Measurements from ENCODE around the gene TAS2R20. TPM values are rescaled to one million over a fixed set of nuclear protein-coding genes. Genes with fewer than 3 reads are reported as not detected.
"Not testable (repeated sequence)": the region's sequence is repeated elsewhere in the genome, so short reads cannot be mapped to it uniquely, and the experiment has no call there.

The TAS2R20 gene, protein sequence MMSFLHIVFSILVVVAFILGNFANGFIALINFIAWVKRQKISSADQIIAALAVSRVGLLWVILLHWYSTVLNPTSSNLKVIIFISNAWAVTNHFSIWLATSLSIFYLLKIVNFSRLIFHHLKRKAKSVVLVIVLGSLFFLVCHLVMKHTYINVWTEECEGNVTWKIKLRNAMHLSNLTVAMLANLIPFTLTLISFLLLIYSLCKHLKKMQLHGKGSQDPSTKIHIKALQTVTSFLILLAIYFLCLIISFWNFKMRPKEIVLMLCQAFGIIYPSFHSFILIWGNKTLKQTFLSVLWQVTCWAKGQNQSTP
- 0.05 and 0.67 TPM in 2 replicates for total RNA-seq (2014; rRNA removed; shearing (Covaris generic))
- polyA plus RNA-seq (2015; cell fraction: cytosol; rRNA removed), result not detected in 2 replicates
- polyA plus RNA-seq (2015; cell fraction: nucleus; rRNA removed), result 2.8 and 3.1 TPM in 2 replicates

DNA sequence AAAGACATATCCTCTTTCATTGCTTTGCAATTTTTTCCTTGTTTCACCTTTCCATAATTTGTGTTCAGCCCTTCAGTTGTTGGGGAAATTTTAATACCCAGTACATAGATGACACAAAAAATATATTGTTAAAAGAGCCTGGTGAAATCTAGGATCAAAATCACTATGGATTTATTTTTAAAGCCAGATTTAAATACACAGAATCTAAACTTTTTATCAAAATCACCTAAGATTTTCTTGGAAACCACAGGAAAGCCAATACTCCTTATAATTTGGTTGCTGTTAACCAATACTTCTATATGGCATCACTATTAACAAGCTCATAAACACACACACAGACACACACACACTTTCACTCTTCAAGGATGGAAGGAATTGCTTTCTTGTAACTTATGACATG, at the start of gene TAS2R20:
TSS of gene TAS2R20 (minus strand) at position 101 of the 400 bp plus-strand sequence. CDS start 429 bp downstream, outside the sequence.
- DNase-seq (ENCODE audit: low read depth), result no peak

DNA sequence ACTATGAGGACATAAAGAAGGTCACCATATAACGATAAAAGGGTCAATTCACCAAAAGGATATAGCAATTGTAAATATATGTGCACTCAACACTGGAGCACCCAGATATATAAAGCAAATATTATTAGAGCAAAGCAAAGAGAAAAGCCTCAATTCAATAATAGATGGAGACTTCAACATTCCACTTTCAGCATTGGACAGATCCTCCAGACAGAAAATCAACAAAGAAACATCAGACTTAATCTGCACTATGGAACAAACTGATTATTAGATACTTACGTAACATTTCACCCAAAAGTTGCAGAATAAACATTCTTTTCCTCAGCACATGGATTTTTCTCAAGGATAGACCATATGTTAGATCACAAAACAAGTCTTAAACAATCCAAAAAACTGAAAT, 43.3 kb upstream of the TAS2R20 start:
- DNase-seq (ENCODE audit: low read depth), result not testable (repeated sequence)

DNA sequence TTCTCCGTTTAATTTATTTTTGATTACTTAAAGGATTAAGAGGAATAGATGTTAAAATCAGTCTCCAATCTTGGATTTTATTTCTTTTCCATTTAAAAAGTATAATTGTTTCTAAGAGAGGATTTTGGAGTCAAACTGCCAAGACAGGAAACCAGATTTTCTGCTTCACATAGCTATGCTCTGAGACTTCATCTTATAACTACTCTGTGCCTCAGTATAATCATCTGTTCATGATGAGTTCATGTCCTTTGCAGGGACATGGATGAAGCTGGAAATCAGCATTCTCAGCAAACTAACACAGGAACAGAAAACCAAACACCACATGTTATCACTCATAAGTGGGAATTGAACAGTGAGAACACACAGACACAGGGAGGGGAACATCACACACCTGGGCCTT, 42.1 kb upstream of the TAS2R20 start:
- DNase-seq (ENCODE audit: low read depth), result no peak

DNA sequence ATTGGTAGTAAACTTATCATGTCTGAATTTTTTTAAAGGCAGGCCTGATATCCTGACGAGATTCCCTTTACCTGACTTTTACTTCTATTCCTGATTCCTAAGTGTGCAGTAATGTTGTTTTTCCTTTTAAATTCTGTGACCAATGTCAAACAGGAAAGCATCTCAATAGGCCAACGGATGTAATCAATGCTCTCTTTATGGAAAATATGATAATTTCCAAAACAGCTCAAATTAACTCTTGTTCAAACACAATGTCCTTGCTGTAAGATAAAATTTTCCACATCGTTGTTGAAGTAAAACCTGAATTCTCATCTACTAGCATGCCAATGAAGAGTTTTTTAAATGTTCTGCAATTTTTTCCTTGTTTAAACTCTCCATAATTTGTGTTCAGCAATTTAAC, 41.1 kb upstream of the TAS2R20 start:
- no peak for DNase-seq (ENCODE audit: low read depth)

DNA sequence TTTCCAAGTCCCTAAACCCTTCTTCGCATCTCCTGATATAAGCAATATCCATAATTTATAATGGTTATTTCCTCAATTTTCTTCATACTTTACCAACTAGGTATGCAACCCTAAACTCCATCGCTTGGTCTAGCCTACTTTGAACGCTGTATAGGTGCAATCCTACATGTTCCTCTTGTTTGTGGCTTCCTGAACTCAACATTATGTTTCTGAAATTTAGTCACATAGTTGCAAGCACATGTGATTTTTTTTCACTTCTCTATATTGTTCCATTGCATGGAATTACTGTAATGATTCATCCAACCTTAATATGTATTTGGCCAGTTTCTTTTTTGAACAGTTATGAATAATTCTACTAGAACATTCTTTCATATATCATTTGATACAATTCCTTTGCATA, 35.9 kb upstream of the TAS2R20 start:
- DNase-seq (ENCODE audit: low read depth), result not testable (repeated sequence)

DNA sequence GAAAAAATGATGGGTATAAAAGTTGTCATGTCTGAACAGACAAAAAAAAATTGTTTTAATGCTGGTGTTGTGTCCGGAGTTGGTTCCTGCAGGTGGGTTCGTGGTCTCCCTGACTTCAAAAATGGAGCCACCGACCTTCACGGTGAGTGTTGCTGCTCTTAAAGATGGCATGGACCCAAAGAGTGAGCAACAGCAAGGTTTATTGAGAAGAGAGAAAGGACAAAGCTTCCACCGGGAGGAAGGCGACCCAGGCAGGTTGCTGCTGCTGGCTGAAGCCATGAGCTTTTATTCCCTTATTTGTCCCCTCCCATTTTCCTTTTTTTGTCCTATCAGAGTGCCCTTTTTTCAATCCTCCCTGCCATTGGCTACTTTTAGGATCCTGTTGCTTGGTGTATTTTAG, 33.2 kb upstream of the TAS2R20 start, which contains the start of gene TAS2R31:
TSS of gene TAS2R31 (minus strand) at position 101 of the 400 bp plus-strand sequence. CDS start at position 29, 72 bp downstream.
- DNase-seq (ENCODE audit: low read depth), result no peak

DNA sequence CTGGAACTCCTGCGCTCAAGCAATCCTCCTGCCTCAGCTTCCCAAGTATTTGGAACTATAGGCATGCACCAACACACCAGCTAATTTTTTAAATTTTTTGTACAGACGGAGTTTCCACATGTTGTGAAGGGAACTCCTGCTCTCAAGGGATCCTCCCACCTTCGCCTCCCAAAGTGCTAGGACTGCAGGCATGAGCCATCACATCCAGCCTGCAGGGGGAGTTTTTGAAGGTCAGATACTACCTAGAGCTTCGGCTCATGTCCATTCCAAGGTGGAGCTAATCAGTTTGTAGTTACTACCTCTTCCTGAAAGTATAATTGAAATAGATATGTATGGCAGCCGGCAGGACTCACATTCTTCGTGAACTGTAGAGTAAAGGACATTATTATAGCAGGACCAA, 28.0 kb upstream of the TAS2R20 start:
- no peak for DNase-seq (ENCODE audit: low read depth)

DNA sequence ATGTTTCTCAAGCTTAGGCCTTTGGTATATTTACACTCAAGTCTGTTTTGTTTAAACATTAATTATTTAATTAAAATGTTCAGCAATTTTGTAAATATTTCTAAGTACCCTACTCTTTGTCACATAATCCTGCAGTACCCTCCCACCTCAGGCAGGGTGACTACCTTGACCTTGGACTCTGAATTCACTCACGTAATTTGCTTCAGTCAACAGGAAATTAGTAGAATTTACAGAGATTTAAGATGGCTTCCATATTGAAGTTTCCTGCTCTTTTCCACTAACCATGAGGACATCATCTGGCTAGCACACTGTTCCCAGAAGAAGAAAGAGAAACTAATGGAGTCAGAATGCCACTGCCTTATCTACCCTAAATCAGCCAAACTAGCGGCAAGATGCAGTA, 25.3 kb upstream of the TAS2R20 start:
- DNase-seq (ENCODE audit: low read depth), result no peak

DNA sequence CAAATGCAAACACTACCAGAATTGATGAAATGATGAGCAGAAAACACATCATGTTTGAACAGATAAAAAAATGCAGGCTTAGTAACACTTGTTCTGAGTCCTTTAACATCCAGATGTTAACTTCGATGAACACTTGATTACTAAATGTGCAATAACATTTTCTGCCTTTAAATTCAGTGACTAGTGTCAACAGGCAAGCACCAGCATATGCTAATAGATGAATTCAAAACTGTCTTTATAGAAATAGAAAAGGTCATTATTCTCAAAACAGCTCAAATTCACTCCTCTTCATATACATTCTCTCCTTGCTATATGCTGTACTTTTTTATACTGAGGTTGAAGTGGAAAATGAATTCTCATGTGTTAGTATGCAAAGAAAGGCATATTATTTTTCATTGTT, 24.4 kb upstream of the TAS2R20 start, which contains the start of gene TAS2R19:
TSS of gene TAS2R19 (minus strand) at position 101 of the 400 bp plus-strand sequence. CDS start at position 52, 49 bp downstream.
- no peak for DNase-seq (ENCODE audit: low read depth)

DNA sequence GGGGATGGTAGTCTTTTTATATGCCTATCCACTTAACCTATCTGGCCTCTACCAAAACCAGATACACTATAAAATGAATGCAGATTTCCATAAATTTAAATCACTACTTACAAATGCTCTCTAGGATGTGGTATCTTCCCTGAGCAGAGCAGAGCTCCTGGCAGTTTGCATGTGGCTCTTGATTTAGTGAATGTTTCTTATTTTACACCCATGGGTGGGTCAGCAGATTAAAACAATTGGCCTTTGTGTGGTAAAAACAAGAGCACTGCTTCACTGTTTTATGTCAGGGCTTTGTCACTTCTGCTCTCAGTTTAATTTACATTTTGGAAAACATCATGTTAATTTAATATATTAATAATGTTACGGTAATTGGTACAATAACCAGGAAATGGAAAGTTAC, 18.8 kb upstream of the TAS2R20 start:
- no peak for DNase-seq (ENCODE audit: low read depth)

DNA sequence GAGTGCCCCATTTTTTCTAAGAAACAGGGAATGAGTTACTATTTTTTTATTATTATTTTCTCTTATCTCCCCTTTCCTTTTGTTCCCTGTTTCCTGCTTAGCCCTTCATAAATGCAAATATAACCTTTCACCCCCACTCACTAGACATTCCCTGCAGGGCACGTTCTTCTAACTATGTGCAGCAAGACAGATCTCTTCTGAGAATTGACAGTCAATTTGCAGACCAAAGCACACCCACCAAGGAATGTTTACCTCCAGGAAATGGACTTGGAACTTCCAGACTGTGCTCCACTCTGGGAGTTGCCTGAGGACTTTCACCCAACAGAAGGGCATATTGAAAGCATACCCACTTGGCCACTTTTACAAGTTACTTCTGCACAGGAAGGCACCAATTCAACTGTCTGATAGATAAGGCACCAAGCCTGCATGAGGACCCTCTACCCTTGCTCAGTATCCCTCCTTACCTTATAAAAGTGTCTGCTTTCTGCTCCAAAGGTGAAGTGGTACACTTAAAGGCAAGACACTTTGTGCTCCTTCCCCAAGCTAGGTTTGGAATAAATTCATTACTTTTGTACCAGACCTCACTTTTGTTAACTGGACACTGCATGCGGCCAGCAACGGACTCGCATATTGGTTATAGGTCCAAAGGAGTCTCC, 17.8 kb upstream of the TAS2R20 start:
- no peak for DNase-seq (ENCODE audit: low read depth)

DNA sequence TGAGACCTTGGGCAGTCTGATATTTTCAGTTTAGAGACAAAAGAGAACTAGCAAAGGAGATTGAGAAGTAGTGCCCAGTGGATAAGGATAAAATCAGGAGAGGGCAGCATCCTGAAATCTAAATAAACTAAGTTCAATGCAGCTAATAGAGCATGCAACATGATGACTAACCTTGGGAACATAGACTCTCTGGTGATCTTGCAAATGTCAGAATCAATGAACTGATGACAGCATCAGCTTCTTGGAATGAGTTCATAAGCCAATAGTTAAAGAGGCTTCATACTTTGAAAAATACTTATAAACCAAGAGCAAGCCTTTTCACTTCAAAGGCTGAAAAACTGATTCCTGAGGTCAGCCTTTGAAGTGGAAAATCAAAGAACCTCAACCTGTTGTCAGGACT, 16.1 kb upstream of the TAS2R20 start:
- DNase-seq (ENCODE audit: low read depth), result no peak

DNA sequence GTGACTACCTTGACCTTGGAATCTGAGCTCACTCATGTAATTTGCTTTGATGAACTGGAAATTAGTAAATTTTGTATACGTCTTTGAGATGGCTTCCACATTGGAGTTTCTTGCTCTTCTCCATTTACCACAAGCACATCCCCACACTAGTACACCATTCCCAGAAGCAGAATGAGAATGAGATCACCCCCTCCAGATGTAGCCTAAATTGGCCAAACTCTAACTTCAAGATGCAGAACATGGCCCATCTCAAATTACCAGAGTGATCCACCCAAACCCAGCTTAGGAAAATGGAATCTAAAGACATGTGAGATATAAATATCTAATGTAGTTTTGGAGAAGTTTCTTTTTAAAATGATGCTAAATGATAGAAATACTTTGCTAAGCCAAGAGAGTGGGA, 9.5 kb upstream of the TAS2R20 start:
- no peak for DNase-seq (ENCODE audit: low read depth)

DNA sequence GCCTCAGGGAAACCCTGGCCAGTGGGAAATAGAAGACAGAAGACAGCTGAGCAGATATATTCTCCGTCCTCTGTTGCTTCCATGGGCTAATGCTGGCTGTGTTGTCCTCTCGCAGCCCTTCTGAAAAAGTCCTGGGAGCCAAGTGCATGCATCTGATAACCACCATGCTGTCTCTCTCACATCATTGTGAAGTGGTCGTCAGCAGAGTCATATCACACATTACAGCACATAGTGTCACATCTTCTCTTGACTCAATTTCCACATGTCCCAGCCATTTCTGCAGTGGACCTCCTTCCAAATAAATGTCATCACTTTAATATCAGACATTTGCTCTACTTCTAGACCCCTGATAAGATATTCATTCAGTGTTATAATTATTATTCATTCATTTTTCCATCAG, 3.8 kb downstream of the TAS2R20 start:
- DNase-seq (ENCODE audit: low read depth), result no peak

DNA sequence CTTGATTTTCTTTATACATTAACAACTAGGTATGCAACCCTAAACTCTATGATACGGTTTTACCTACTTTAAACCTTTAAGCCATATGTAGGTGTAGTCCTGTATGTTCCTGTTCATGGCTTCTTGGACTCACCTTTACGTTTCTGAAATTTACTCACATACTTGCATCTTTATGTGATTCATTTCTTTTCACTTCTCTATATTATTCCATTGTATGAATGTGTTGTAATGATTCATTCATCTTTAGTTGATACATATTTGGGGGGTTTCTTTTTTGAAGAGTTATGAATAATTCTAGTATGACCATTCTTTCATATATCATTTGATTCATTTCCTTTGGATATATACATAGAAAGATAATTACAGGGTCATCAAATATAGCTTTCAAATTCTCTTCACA, 9.0 kb downstream of the TAS2R20 start:
- no peak for DNase-seq (ENCODE audit: low read depth)

DNA sequence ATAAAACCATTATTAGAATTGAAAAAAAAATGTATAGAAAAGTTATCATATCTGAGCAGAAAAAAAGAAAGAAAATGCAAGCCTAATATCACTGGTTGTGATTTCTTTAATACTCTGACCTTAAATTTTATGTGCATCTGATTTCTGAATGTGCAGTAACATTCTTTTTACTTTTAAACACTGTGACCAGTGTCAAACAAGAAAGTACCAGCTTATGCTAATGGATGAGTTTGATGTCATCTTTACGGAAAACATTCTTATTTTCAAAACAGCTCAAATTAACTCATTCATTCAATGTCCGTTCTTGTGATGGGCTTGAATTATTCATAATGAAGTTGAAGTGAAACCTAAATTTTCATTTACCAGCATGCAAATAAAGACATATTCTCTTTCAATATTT, 11.3 kb downstream of the TAS2R20 start, which contains the start of gene TAS2R50:
TSS of gene TAS2R50 (minus strand) at position 101 of the 400 bp plus-strand sequence. CDS start at position 49, 52 bp downstream.
- DNase-seq (ENCODE audit: low read depth), result no peak

DNA sequence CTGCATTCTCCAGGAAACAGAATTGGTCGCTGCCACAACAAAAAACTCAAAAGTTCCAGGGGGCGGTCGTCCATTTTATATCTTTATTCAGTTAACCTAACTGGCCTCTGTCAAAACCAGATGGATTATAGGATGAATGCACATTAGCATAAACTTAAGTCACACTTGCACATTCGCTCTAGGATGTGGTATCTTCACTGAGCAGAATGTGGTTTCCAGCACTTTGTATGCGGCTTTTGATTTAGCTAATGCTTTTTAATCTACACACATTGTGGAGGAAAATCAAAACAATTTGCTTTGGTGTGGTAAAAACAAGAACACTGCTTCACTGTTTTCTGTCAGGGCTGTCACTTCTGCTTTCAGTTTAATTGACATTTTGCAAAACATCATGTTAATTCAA, 15.9 kb downstream of the TAS2R20 start:
- DNase-seq (ENCODE audit: low read depth), result no peak

DNA sequence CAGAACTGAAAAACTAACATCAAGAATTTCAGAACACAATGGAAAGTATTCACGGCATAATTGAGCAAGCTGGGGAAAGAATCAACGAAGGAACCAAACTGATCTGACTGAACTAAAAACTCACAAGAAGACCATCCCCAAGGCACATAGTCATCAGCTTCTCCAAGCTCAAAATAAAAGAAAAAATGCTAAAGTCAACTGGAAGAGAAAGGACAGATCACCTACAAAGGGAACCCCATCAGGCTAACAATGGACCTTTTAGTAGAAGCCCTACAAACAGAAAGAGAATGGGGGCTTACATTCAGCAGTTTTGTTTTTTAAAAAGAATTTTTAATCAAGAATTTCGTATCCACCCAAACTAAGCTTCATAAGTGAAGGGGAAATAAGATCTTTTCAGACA, 23.1 kb downstream of the TAS2R20 start:
- DNase-seq (ENCODE audit: low read depth), result no peak

DNA sequence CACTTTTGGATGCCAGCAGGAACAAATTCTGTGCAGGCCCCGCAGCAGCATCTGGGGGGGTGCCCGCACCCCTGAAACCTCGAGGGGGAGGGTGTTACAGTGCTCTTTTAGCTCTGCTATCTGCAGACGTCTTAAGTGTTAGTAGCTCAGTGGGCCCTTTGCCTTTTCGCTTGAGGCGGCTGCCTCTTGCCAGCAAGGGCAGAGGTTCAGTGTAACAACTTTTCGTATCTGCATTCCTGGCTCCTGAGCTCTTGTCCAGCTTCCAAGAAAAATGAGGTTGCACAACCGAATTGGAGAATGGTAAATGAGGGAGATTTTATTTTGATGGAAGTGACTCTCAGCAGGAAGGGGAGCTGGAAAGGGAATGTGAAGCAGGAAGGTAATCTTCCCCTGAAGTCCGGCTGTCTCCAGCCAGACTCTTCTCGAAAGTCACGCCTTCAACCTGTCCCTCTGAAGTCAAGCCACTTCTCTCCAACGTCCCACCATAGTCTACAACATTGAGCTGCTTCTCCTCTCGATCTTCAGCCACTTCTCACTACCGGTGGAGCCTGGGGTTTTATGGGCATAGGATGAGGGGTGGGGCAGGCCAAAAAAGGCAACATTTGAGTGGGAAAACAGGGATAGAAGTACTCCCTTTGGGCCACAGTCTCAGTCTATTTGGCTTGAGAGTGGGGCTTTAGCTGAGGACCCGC, 29.2 kb downstream of the TAS2R20 start:
- no peak for DNase-seq (ENCODE audit: low read depth)

DNA sequence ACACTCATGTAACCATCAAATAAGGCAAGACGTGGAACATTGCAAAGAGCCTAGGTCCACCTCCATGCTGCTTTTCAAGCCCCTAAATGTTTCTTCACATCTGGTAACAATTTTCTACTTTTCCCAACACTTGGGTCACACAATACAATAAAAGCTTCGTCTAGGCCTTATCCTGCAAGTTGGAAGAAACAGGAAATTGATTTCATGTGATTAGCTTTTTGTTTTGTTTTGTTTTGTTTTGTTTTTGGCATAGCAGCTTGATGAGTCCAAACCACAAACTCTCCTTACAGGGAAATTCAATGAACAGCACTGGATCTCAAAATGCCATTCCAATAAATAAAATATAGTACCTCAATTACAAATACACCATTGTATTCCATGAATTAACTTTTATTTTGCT, 30.7 kb downstream of the TAS2R20 start:
- peak; percentile 31 for DNase-seq (ENCODE audit: low read depth)

DNA sequence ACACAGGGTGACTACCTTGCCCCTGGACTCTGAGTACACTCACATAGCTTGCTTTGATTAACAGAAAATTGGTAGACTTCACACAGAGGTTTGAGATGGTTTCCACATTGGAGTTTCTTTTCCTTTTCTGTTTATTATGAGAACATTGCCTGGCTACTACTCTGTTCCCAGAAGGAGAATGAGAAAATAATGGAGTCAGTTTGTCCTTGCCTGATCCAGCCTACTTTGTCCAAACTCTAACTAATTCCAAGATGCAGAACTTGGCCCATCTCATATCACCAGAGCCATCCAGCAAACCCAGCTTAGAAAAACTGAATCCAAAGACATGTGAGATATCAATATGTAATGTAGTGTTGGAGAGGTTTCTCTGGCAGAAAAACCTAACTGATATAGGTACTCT, 31.8 kb downstream of the TAS2R20 start:
- DNase-seq (ENCODE audit: low read depth), result no peak

DNA sequence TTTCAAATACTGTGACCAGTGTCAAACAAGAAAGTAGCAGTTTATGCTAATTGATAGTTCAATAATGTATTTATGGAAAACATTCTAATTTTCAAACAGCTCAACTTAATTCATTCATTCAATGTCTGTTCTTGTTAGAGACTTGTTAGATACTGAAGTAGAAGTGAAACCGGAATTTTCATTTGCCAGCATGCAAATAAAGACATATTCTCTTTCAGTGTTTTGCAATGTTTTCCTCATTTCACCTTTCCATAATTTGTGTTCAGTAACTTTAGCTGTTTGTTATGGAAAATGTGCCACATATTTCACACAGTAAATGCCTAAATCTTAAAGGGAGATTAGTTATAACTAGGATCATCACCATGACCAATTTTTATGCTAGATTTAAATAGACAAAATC, 32.6 kb downstream of the TAS2R20 start:
- no peak for DNase-seq (ENCODE audit: low read depth)
